CD4-positive, alpha-beta T cell treated with Interleukin-17A for 4 hours (primary cell): Measurements from ENCODE around the gene STARD3.

Source experiments
- DNase-seq: peaks from one replicate; pipeline ENCODE4 v3.0.0-alpha.2; 2020; ENCODE audit warnings: mixed read lengths

STARD3 gene

GRCh38 chr17:39621523-39622379, 15.2 kb upstream of the STARD3 start:
- peak; percentile 89 for DNase-seq

DNA sequence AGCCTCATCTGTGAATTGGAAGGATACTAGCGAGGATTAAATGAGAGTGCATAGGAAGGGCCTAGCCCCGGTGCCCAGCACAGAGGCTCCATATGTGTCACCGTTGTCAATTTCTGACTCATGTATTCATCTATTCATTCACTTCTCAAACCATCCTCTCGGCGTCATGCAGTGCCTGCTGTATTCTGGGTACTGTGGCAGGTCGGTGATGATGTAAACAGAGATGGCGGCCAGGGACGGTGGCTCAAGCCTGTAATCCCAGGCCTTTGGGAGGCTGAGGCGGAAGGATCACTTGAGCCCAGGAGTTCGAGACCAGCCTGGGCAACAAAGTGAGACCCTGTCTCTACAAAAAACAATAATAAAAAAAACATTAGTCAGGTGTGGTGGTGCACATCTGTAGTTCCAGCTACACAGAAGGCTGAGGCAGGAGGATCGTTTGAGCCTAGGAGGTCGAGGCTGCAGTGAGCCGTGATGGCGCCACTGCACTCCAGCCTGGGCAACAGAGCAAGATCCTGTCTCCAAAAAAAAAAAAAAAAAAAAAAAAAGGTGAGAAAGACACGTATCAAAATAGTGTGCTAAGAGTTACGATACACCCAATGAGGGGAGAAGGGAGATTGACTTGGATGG, 14.5 kb upstream of the STARD3 start:
- DNase-seq: peak; percentile 39

- peak; percentile 90 for DNase-seq
Measured at GRCh38 chr17:39623356-39623950, 13.5 kb upstream of the STARD3 start.

GRCh38 chr17:39624313-39624712, 12.6 kb upstream of the STARD3 start:
- no peak for DNase-seq

GRCh38 chr17:39625198-39625785, 11.7 kb upstream of the STARD3 start:
- no peak for DNase-seq

DNA sequence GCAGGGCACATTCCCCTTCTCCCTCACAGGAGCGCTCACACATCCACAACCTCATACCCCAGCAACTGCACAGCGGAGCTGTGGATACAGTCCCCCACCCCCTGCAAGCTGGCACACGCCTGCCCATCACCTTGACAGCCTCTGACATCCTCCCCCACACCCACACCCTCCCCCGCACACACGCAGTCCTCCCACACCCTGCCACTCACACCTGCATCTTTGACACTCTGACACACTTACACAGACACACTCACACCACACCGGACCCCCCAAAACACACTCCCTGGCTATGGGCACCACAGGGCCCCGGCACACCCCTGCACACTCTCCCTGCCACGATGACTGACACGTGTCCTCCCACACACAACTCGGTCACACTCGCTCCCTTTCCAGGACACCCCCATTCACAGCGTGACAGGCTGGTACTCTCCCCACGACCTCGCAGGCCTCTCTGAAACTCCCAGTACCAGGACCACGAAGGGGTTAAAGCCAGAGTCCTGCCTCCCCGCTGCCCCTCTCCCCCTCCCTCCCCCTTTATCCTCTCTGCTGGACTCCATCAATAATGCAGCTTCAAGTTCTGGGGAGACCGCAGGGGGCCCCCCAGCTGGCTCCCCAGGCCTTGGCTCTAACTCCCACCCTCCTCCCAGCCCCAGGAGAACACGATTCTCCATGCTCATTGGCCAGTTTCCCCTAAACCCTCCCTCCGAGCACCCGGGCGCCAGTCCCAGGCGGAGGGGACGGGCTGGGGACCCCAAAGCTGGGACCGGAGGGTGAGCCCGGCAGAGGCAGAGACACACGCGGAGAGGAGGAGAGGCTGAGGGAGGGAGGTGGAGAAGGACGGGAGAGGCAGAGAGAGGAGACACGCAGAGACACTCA, 10.5 kb upstream of the STARD3 start, which contains the start of gene PPP1R1B:
PPP1R1B (plus strand) TSS at position 782 of the 876 bp plus-strand sequence. CDS start 441 bp downstream, outside the sequence.
- no peak for DNase-seq

DNA sequence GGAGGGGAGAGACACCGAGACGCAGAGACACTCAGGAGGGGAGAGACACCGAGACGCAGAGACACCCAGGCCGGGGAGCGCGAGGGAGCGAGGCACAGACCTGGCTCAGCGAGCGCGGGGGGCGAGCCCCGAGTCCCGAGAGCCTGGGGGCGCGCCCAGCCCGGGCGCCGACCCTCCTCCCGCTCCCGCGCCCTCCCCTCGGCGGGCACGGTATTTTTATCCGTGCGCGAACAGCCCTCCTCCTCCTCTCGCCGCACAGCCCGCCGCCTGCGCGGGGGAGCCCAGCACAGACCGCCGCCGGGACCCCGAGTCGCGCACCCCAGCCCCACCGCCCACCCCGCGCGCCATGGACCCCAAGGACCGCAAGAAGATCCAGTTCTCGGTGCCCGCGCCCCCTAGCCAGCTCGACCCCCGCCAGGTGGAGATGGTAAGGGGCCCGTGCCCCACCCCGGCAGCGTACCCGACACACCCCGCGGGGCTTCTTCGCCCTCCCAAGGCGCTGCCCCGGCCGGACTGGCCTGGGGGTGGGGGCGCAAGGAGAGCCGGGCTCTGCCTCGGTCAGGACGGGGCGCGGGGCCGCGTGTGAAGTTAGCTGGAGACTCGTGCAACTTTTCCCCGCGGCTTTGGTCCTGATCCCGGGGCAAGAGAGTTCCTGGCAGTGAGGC, 9.8 kb upstream of the STARD3 start:
- no peak for DNase-seq

- DNase-seq: no peak
Measured at GRCh38 chr17:39627712-39628516, 9.0 kb upstream of the STARD3 start.

DNA sequence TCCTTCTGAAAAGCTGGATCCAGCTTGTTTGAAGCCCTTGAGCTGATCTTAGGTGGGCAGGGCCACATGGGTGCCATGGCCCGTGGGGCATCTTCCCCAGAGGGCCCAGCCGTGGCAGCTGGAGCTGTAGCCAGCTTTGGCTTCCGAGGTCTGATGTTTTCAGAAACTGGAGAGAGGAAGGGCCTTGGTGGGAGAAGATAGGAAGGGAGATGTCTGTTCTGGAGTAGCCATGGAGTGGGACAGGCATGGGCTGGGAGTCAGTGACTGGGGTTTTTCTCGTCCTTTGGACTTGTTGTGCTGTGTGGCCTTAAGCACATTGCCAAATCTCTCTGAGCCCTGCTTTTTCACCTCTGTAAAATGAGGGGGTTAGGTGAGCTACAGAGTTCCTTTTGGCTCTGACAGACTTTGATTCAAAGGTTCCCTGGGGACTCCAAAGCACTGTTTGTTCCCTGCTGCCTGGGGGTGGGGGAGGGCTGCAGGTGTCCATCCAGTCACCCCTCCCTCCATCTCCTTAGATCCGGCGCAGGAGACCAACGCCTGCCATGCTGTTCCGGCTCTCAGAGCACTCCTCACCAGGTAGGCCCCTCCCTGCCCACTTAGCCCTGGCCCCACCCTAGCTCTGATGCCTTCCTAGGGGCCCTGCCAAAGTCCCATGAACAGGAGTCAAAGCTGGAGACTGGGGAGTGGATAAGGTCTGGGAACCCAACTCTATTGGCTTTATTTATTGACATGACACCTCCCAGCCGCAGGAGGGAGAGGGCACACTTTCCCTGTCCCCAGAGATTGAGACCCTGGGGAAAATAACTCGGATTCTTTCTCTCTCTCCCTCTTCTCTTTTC, 8.1 kb upstream of the STARD3 start:
- no peak for DNase-seq

- DNase-seq: no peak
Measured at GRCh38 chr17:39629494-39629880, 7.5 kb upstream of the STARD3 start.

DNA sequence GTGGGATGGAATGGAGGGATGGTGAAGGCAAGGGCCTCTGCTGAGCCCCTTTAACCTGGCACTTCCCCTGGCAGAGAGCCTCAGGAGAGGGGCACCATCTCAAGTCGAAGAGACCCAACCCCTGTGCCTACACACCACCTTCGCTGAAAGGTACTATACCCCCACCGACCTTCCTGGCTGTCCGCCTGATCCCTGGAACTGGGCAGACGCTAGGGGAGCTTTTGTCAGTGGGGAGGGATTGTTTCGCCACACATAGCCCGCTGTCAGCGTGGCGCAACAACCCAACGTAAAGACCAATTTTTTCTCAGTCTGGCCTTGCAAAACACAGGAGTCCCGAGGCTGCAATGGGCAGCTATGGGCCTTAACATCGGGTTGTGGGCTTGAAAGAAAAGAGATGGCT, 7.0 kb upstream of the STARD3 start:
- DNase-seq: no peak

DNA sequence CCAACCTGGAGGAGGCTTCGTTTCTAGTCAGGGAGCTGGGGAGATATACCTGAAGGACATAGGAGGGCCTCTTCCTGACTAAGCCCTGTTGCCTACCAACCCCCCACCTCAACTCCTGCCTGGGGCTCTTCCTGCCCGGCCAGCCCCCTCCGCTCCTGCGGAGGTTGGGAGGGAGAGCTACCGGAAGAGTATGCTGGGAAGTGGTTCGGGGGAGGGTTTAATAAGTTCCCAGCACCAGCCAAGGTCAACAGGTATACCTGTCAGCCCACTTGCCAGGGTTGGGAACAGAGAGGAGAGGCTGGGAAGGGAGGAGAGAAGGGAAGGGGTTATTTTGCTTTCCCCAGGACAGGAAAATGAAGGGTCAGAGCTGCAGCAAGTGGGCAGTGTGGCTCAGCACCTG, 5.5 kb upstream of the STARD3 start:
- DNase-seq: no peak

- DNase-seq: no peak
Measured at GRCh38 chr17:39632153-39632941, 4.6 kb upstream of the STARD3 start.

DNA sequence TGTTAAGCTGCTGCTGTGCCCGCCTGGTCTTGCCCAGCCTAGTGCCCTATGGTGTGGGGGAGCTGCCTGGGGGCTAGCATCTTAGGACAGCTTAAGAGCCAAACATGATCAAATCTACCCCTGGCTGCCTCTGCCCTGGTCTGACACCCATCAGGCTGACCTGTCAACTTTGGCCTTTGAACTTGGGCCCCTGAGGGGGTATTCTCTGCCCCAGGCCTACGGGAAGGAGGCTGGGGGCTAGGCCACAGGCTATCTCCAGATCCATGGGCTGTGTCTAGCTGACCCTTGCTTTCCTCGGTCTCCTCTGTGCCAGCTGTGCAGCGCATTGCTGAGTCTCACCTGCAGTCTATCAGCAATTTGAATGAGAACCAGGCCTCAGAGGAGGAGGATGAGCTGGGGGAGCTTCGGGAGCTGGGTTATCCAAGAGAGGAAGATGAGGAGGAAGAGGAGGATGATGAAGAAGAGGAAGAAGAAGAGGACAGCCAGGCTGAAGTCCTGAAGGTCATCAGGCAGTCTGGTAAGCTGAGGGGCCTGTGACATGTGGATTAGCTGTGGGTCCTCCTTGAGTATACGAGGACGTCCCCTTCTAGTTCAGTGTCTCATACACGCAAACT, 3.3 kb upstream of the STARD3 start:
- DNase-seq: no peak

GRCh38 chr17:39634384-39634871, 2.5 kb upstream of the STARD3 start:
- DNase-seq: peak; percentile 21

DNA sequence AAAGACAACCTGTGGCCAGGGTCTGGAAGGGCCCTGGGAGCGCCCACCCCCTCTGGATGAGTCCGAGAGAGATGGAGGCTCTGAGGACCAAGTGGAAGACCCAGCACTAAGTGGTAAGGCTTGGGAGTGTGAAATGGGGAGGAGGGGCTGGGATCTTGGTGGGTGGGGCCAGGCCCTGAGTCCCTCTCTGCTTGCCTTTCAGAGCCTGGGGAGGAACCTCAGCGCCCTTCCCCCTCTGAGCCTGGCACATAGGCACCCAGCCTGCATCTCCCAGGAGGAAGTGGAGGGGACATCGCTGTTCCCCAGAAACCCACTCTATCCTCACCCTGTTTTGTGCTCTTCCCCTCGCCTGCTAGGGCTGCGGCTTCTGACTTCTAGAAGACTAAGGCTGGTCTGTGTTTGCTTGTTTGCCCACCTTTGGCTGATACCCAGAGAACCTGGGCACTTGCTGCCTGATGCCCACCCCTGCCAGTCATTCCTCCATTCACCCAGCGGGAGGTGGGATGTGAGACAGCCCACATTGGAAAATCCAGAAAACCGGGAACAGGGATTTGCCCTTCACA, 1.2 kb upstream of the STARD3 start:
- DNase-seq: no peak

DNA sequence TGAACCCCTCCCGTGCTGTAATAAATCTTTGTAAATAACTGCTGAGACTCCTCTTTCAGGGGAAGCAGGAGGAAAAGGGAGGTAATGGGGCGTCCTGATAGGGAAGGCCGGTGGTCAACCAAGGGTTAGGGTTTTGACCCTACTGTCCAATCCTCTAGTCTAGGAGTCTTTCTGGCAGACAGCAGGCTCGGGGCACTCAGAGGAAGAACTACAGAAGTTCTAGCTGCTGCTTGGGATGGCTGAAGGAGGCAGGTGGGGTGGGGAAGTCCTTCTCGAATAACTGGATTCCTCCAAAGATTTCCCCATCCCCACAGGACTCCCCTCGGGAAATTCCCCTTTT, 387 bp upstream of the STARD3 start:
- no peak for DNase-seq

DNA sequence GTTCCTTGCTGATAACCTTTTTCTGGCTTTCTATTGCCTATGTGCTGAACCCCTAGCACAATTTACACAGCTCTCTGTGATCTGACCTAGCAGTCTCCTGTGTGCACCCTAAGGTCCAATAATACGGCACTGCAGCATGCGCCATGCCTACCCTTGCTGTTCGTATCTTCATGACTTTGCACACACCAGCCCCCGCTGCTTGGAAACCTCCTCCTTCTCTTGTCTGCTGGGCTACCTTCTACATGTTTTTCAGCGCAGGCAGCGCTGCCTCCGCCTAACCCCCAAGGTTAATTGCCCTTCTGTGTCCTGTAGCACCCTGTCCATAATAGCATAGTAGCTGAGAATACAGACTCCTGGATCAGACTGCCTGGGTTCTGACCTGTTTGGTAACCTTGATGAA, 1.4 kb downstream of the STARD3 start:
- no peak for DNase-seq
